ENCODE results near the gene FARS2. TPM values are rescaled to one million over a fixed set of nuclear protein-coding genes. Genes with fewer than 3 reads are reported as not detected.
A peak's percentile ranks its signal among the peaks of the same experiment; 100 is the strongest.

The FARS2 gene
- total RNA-seq, 2 donors from 2014 or later, result 20.7 to 26.4 TPM

DNA sequence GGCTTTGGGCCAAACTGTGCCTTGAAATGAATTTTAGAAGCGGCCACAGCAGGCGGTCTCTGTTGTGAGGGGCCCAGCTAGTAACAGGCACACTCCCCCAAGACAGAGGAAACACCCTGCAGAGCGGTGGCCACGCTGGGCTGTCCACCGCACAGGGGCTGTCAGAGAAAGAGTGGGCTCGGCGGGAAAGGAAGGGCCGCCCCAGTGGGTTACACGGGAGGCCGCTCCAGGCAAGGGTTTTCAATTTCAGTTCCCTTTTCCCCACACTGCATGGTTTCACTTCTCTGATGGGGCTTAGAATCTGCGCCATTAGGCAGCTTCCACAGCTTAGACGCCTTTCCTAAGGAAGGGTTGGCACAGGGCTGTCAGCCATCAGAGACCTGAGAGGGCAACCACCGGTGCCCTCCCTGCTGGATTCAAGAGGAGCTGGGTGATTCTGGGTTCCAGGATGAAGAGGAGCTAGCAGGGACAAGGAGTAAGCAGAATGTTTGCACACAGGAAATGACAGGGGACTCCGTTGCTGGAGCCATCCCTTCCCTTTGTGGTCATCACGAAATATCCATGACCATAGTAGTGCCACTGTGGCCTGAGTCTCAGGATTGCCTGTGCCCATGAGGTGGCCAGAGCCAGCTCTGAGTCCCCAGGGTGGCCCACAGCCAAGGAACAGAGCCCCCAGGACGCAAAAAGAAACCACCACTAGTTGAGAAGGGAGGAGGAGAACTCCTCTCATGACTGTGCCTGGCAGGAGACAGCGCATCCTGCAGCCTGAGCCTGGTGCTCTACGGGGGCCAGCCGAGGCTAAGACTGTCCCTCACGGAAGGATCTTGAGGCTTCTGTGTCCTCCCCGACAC, 462.8 kb downstream of the FARS2 start:
- Mint-ChIP-seq H3K36me3 (ENCODE audit: low read depth) (no peaks in the 10 kb centered on the region), H3K4me1 (peaks cover 15% of the 10 kb centered on the region), H3K27ac (peak overlapping the region; percentile 84), H3K4me3 (peak overlapping the region; percentile 47), H3K27me3 (no peaks in the 10 kb centered on the region)
- H3K9me3 ChIP-seq (ENCODE audit: control insufficient read depth, low read length, poor library complexity, severe bottlenecking), result no peaks in the 10 kb centered on the region
- no peak for DNase-seq
- peak; percentile 73 for ATAC-seq

DNA sequence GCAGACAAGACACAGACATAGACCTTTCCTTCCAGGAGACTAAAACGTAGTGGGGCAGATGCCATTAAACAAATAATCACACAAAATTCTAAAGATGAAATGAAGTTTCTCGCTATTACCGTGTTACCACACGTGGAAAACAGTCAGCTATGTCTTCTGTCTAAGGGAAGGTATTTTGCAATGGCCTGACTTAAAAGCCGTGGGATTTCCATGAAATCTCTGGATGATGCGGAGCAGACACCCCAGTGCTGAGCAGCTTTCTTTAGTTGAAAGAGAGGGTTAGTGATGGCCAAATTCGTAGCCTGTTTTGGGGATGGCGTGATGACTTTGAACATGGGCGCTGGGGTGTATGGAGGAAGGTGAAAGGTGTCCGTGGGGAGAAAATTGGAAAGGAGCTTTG, 463.6 kb downstream of the FARS2 start:
- no peak for DNase-seq
- Mint-ChIP-seq H3K4me1 (peaks cover 17% of the 10 kb centered on the region), H3K27ac (no peak overlapping the region), H3K27me3 (no peaks in the 10 kb centered on the region), H3K4me3 (no peak overlapping the region), H3K36me3 (ENCODE audit: low read depth) (no peaks in the 10 kb centered on the region)
- no peak for ATAC-seq
- H3K9me3 ChIP-seq (ENCODE audit: control insufficient read depth, low read length, poor library complexity, severe bottlenecking), result no peaks in the 10 kb centered on the region

DNA sequence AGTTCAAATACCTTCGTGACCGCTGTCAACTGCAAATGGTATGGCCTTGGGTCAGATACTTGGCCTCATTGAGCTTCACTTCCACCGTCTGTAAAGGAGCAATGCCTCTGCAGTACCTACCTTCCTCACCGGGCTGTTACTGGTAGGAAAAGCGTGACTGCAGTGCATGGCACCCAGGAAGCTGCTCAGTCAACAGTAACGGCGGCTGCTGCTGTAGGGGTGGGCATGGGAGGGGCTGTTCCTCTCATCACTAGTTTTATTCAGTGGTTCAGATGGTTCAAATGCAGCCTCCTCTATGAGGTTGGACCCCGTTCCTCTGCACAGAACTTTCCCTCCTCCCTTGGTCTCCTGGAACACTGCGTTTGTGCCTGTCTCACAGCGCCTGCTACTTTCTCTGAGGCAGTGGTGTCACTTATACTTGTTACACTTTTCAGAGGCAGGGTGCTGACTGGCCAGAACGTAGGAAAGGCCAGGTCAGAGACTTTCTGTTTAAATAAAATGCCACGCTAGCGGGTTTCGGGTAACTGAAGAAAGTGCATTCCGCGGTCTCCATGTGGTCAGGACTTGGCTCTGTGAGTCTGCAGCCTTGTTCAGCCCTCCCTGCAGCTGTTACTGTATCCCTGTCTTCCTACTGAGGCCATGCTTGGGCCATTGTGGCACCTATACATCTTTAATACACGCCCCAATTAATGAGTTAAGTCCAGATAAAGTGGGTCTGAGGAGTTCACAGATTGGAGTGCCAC, 465.8 kb downstream of the FARS2 start:
- peaks cover 24% of the 10 kb centered on the region for H3K4me1 Mint-ChIP-seq
- H3K36me3 Mint-ChIP-seq (ENCODE audit: low read depth), result peaks cover 6% of the 10 kb centered on the region
- H3K4me3 Mint-ChIP-seq, result no peak overlapping the region
- no peaks in the 10 kb centered on the region for H3K27me3 Mint-ChIP-seq
- H3K9me3 ChIP-seq (ENCODE audit: control insufficient read depth, low read length, poor library complexity, severe bottlenecking), result no peaks in the 10 kb centered on the region
- H3K27ac Mint-ChIP-seq, result no peak overlapping the region
- no peak for DNase-seq
- ATAC-seq, result no peak

DNA sequence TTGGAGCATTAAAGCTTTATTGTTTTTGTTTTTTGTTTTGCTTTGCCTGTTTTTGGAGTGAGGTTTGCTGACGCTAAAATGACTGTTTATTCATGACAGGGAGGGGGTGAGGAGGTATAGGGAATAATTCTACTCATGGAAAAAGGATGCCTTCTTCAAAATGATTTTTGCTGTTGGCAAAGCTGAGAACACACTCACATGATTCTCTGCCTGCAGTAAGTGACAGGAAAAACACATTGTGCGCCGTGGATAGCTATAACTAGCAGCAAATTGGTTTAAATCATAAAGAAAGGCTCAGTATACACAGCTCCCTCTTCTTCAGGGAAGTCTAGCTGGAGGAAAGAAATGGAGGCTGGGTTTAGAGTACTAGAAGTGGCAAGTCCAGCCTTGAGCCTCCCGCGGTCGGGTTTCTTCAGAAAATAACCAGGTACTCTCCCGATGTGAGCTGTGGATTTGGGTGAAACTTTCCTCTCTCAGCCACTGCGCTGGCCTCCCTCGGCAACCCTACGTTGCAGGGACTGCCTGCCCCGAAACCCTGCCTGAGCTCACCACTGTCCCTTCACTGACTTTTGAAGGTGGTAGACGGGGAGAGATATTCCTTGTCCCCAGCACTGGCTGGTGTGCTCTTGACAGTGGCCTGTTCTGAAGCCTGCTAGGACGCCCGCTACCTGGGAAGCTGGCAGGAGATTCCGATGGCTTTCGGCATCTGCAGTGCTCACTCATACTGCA, 467.2 kb downstream of the FARS2 start:
- H3K9me3 ChIP-seq (ENCODE audit: control insufficient read depth, low read length, poor library complexity, severe bottlenecking), result no peaks in the 10 kb centered on the region
- DNase-seq, result no peak
- H3K36me3 Mint-ChIP-seq (ENCODE audit: low read depth), result peaks cover 6% of the 10 kb centered on the region
- no peak for ATAC-seq
- H3K4me3 Mint-ChIP-seq, result no peak overlapping the region
- no peaks in the 10 kb centered on the region for H3K27me3 Mint-ChIP-seq
- H3K4me1 Mint-ChIP-seq, result peaks cover 20% of the 10 kb centered on the region
- H3K27ac Mint-ChIP-seq, result no peak overlapping the region

DNA sequence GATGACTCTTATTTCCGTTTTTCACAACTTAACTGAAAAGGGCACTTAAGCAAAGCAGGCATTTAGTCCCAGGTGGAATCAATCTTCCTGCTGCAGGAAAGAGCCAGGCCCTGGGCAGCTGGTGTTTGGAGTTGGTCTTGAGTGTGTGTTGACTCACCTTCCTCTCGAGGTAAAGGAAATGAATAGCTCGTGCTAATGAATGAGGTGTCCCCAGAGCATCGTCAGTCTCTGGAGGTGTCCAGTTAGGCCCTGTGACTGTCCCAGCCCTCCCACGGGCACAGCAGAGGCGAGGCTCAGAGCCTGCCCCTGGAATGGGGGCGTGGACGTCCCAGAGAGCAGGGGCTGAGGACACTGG, 467.7 kb downstream of the FARS2 start:
- H3K9me3 ChIP-seq (ENCODE audit: control insufficient read depth, low read length, poor library complexity, severe bottlenecking), result no peaks in the 10 kb centered on the region
- Mint-ChIP-seq H3K27me3 (no peaks in the 10 kb centered on the region), H3K27ac (no peak overlapping the region), H3K36me3 (ENCODE audit: low read depth) (peaks cover 6% of the 10 kb centered on the region), H3K4me3 (no peak overlapping the region), H3K4me1 (peaks cover 20% of the 10 kb centered on the region)
- no peak for DNase-seq
- no peak for ATAC-seq

DNA sequence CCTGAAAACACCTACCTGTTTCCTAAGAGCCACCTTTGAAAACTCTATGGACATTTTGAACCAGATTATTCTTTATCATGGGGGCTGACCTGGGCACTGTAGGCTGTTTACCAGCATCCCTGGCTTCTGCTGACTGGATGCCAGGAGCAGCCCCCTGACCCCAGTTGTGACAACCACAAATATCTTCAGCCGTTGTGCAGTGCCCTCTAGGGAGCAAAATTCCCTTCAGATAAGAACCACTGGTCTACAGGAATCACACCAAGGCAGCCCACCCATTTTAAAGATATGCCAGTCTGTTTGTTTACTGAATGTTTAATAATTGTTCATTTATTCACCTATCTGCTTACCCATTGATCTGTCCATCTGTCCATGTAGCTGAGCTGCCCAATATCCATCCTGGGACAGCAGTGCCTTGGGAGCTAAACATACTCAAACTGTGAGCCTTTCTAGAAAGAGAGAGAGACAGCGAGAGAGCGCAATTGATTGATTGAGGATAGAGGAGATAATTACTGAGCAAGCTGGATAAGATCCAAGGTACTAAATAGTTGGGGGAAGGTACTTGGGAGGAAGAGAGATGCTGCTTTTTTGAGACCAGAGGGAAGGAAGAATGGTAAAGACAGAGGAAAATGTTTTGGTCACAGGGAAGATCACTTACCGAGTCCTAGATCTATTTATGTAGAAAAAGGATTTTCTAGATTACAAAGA, 468.7 kb downstream of the FARS2 start:
- Mint-ChIP-seq H3K27ac (no peak overlapping the region), H3K27me3 (no peaks in the 10 kb centered on the region), H3K36me3 (ENCODE audit: low read depth) (peaks cover 6% of the 10 kb centered on the region), H3K4me1 (peaks cover 20% of the 10 kb centered on the region), H3K4me3 (no peak overlapping the region)
- no peak for ATAC-seq
- no peak for DNase-seq
- no peaks in the 10 kb centered on the region for H3K9me3 ChIP-seq (ENCODE audit: control insufficient read depth, low read length, poor library complexity, severe bottlenecking)

DNA sequence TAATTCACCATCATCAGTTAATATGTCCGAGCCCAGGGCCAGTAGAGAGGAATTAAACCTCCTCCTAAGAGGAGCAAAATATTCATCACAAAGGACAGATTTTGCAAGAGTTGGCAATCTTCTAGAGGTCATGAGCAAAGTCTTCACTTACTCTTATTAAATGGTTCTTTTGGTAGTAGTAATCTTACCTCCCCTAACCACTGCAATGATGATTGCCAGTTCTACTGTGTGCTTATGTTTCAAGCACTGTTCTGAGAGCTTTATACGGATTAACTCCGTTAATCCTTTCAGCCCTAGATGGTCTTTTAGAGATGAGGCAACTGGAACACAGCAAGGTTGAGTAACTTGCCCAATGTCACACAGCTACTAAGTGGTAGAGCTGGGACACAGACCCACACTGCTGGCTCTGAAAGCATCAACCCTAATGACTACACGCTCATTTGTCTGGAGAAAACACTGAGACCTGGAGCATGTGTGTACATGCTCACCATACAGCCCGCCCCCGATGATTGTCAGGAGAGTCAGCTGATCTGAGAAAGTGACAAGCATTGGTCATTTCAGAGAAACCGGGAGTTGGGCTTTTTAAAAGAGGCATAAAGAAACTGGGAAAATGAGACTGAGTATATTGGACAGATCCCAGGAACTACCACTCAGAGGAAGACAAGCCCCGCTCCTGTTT, 469.4 kb downstream of the FARS2 start:
- H3K27me3 Mint-ChIP-seq, result no peaks in the 10 kb centered on the region
- H3K36me3 Mint-ChIP-seq (ENCODE audit: low read depth), result peaks cover 6% of the 10 kb centered on the region
- no peaks in the 10 kb centered on the region for H3K9me3 ChIP-seq (ENCODE audit: control insufficient read depth, low read length, poor library complexity, severe bottlenecking)
- ATAC-seq (no peak), DNase-seq (no peak)
- no peak overlapping the region for H3K4me3 Mint-ChIP-seq
- no peak overlapping the region for H3K27ac Mint-ChIP-seq
- peaks cover 20% of the 10 kb centered on the region for H3K4me1 Mint-ChIP-seq

DNA sequence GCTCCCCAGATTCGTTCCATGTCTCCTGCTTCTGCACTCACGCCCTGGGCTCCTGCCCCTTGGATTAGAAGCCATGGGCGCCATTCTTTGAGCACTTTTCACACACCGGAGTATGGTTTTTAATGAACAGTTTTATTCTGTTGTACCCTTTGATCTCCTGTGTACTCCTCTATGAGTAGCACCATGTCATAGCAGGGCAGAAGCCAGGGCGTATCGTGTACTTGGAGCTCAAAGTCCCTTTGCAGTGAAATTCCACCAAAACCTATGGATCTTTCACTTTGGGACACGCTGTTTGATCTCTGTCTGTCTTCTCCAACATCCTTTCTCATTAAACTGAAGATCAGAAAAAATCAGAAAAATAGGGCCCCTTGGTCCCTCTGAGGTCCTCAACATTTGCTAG, 470.1 kb downstream of the FARS2 start:
- H3K27ac Mint-ChIP-seq, result no peak overlapping the region
- H3K9me3 ChIP-seq (ENCODE audit: control insufficient read depth, low read length, poor library complexity, severe bottlenecking), result no peaks in the 10 kb centered on the region
- no peak overlapping the region for H3K4me3 Mint-ChIP-seq
- H3K4me1 Mint-ChIP-seq, result peaks cover 19% of the 10 kb centered on the region
- H3K27me3 Mint-ChIP-seq, result no peaks in the 10 kb centered on the region
- H3K36me3 Mint-ChIP-seq (ENCODE audit: low read depth), result peaks cover 6% of the 10 kb centered on the region
- DNase-seq (no peak), ATAC-seq (no peak)

DNA sequence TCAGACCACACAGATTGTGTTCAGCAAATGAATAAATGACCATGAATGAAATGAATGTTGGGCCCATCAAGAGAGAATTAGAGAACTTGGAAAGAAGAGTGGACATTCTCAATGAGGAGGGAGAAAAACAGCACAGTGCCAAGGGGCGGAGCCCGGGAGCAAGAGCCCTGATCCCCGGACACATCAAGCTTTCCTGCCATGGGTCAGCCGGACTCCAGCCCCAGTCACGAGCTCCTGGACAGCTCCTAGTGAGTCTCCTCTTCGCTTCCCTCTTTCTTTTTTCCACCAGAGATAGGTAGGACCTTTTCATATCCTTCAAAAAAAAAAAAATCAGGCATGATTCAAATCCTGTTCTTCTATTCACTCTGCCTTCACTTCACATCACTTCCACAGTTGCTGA, 471.2 kb downstream of the FARS2 start:
- no peaks in the 10 kb centered on the region for H3K9me3 ChIP-seq (ENCODE audit: control insufficient read depth, low read length, poor library complexity, severe bottlenecking)
- DNase-seq (no peak), ATAC-seq (no peak)
- Mint-ChIP-seq H3K4me3 (no peak overlapping the region), H3K27me3 (no peaks in the 10 kb centered on the region), H3K36me3 (ENCODE audit: low read depth) (peaks cover 6% of the 10 kb centered on the region), H3K27ac (no peak overlapping the region), H3K4me1 (peaks cover 22% of the 10 kb centered on the region)

DNA sequence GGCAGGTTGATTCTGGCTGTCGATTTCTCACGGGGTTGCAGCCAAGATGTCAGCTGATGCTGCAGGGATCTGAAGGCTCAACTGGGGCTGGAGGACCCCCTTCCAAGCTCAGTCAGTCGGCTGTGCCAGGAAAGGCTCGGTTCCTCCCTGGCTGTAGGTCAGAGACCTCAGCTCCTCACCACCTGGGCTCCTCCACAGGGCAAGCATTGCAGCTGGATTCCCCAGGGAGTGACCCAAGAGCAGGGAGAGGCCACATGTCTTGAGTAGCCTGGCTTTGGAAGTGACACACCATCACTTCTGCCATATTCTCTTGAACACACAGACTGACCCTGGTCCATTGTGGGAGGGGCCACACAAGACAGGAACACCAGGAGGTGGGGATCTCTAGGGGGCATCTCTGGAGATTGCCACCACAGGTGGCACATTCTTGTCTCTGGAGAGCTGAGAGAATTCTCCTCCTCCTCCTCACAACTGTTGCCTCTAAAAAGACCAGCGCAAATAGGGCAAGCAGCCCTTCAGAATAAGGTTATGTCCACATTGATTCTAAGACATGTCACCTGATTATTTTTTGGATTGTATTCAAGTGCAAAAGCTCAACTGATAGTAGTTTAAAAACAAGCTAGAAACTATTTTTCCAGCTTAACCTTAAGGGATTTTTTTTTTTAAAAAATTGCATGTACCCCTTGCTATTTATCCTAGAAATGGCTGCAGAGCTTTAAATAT, 474.9 kb downstream of the FARS2 start:
- Mint-ChIP-seq H3K27me3 (no peaks in the 10 kb centered on the region), H3K27ac (no peak overlapping the region), H3K4me1 (peaks cover 8% of the 10 kb centered on the region), H3K4me3 (no peak overlapping the region), H3K36me3 (ENCODE audit: low read depth) (peaks cover 2% of the 10 kb centered on the region)
- ATAC-seq (no peak), DNase-seq (no peak)
- no peaks in the 10 kb centered on the region for H3K9me3 ChIP-seq (ENCODE audit: control insufficient read depth, low read length, poor library complexity, severe bottlenecking)

DNA sequence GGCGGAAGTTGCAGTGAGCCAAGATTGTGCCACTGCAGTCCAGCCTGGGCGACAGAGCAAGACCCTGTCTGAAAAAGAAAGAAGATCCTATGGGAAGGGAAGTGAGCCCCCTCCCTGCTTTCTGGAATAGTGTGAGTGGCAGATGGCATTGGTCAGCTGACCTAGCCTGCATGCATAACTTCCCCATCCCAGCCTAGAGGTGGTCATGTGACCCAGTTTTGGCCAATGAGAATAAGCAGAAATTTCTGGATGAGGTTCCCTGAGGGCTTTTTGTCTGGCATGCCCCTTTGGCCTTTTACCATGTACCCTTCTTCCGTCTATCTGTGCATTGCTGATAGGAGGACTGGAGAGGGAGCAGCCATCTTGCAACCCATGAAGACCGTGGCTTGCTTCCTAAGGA, 476.1 kb downstream of the FARS2 start:
- DNase-seq (no peak), ATAC-seq (no peak)
- Mint-ChIP-seq H3K36me3 (ENCODE audit: low read depth) (peaks cover 2% of the 10 kb centered on the region), H3K27me3 (no peaks in the 10 kb centered on the region), H3K27ac (no peak overlapping the region), H3K4me3 (no peak overlapping the region), H3K4me1 (peaks cover 6% of the 10 kb centered on the region)
- H3K9me3 ChIP-seq (ENCODE audit: control insufficient read depth, low read length, poor library complexity, severe bottlenecking), result no peaks in the 10 kb centered on the region

DNA sequence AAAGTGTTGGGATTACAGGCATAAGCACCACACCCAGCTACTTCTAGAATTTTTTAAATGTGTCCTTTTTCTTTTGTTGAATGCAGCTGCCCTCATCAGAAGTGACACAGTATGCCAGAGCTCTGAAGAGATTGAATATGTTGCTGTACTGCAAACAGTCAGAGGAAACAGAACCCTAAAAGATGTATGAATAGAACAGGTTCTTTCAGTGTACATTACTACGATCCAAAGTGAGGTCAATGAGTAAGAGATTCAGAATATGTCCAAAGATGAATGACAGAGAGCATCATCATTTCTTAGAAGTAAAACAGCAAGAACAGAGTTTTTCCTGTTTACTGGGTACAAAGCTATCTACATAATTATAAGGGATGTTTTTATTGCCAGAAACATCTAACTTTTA, 476.9 kb downstream of the FARS2 start:
- Mint-ChIP-seq H3K36me3 (ENCODE audit: low read depth) (peaks cover 2% of the 10 kb centered on the region), H3K4me3 (no peak overlapping the region), H3K4me1 (peaks cover 6% of the 10 kb centered on the region), H3K27ac (no peak overlapping the region), H3K27me3 (no peaks in the 10 kb centered on the region)
- DNase-seq (no peak), ATAC-seq (no peak)
- no peaks in the 10 kb centered on the region for H3K9me3 ChIP-seq (ENCODE audit: control insufficient read depth, low read length, poor library complexity, severe bottlenecking)

Measured in T-helper 17 cell (primary cell).